HepG2 (cell line): Measurements from ENCODE around the gene ACP2. TPM values are rescaled to one million over a fixed set of nuclear protein-coding genes. Genes with fewer than 3 reads are reported as not detected.

Experiments used
- ATRX ChIP-seq: sonication (generic); formaldehyde crosslinking; IDR thresholded peaks from 2 replicates; pipeline ENCODE4 v1.4.0; 2020; ENCODE audit warnings: missing genetic modification reagents, borderline replicate concordance
- FLYWCH1 ChIP-seq: sonication (generic); formaldehyde crosslinking; IDR thresholded peaks from 2 replicates; pipeline ENCODE4 v1.8.1; 2023; ENCODE audit warnings: mild to moderate bottlenecking, missing genetic modification reagents
- FOXK1 ChIP-seq: sonication (generic); formaldehyde crosslinking; IDR thresholded peaks from 2 replicates; pipeline ENCODE4 v1.4.0; 2020; ENCODE audit warnings: low read depth, missing genetic modification reagents, borderline replicate concordance
- GLI4 ChIP-seq: sonication (generic); formaldehyde crosslinking; IDR thresholded peaks from 2 replicates; pipeline ENCODE4 v1.5.1; 2020; ENCODE audit warnings: missing genetic modification reagents, mild to moderate bottlenecking, moderate library complexity, borderline replicate concordance
- HDAC1 ChIP-seq: sonication (generic); formaldehyde crosslinking; IDR thresholded peaks from 2 replicates; pipeline ENCODE4 v1.5.1; 2020; ENCODE audit warnings: mild to moderate bottlenecking, missing genetic modification reagents
- ISL2 ChIP-seq: sonication (generic); formaldehyde crosslinking; IDR thresholded peaks from 2 replicates; pipeline ENCODE4 v1.5.0; 2020; ENCODE audit warnings: missing genetic modification reagents
- JARID2 ChIP-seq: sonication (generic); formaldehyde crosslinking; IDR thresholded peaks from 2 replicates; pipeline ENCODE4 v1.8.1; 2023; ENCODE audit warnings: missing genetic modification reagents, inconsistent platforms; ENCODE audit not compliant: insufficient replicate concordance
- KDM2A ChIP-seq: sonication (generic); formaldehyde crosslinking; IDR thresholded peaks from 2 replicates; pipeline ENCODE4 v1.4.0; 2020; ENCODE audit warnings: low read depth, missing genetic modification reagents, borderline replicate concordance
- MAFF ChIP-seq: IDR thresholded peaks from 2 replicates; pipeline ENCODE4 v1.6.1; 2011; ENCODE audit warnings: low read depth, low read length, improper control_type of control experiment
- MIER3 ChIP-seq: IDR thresholded peaks from 2 replicates; pipeline ENCODE4 v1.6.1; 2016; ENCODE audit warnings: missing compliant biosample characterization, borderline replicate concordance
- PHB2 ChIP-seq: fragments of 450-650 bp; IDR thresholded peaks from 2 replicates; pipeline ENCODE4 v1.6.1; 2018; ENCODE audit not compliant: partially characterized antibody
- PPARG ChIP-seq: conservative IDR thresholded peaks from 2 replicates; pipeline ENCODE4 v1.6.1; 2016; ENCODE audit warnings: missing biosample characterization, missing genetic modification reagents
- RFX1 ChIP-seq: fragments of 450-650 bp; IDR thresholded peaks from 2 replicates; pipeline ENCODE4 v1.6.1; 2017
- TARDBP ChIP-seq: sonication (generic); formaldehyde crosslinking; IDR thresholded peaks from 2 replicates; pipeline ENCODE4 v1.8.0; 2022; ENCODE audit warnings: mild to moderate bottlenecking, missing genetic modification reagents
- ZFP36L2 ChIP-seq: sonication (generic); formaldehyde crosslinking; IDR thresholded peaks from 2 replicates; pipeline ENCODE4 v1.4.0; 2020; ENCODE audit warnings: missing genetic modification reagents
- ZFP37 ChIP-seq: sonication (generic); formaldehyde crosslinking; IDR thresholded peaks from 2 replicates; pipeline ENCODE4 v1.4.0; 2020; ENCODE audit warnings: missing genetic modification reagents, borderline replicate concordance
- ZNF10 ChIP-seq: sonication (generic); formaldehyde crosslinking; IDR thresholded peaks from 2 replicates; pipeline ENCODE4 v1.4.0; 2020; ENCODE audit warnings: mild to moderate bottlenecking, low read depth, missing genetic modification reagents, borderline replicate concordance
- ZNF224 ChIP-seq: sonication (generic); formaldehyde crosslinking; IDR thresholded peaks from 2 replicates; pipeline ENCODE4 v1.5.0; 2020; ENCODE audit warnings: mild to moderate bottlenecking, missing genetic modification reagents
- ZNF441 ChIP-seq: sonication (generic); formaldehyde crosslinking; IDR thresholded peaks from 2 replicates; pipeline ENCODE4 v1.7.0; 2021; ENCODE audit warnings: missing genetic modification reagents, borderline replicate concordance
- ZNF446 ChIP-seq: sonication (generic); formaldehyde crosslinking; IDR thresholded peaks from 2 replicates; pipeline ENCODE4 v1.5.0; 2020; ENCODE audit warnings: mild to moderate bottlenecking, missing genetic modification reagents
- ZNF629 ChIP-seq: sonication (generic); formaldehyde crosslinking; conservative IDR thresholded peaks from 2 replicates; pipeline ENCODE4 v1.5.0; 2020; ENCODE audit warnings: missing genetic modification reagents
- ZNF773 ChIP-seq: sonication (generic); formaldehyde crosslinking; IDR thresholded peaks from 2 replicates; pipeline ENCODE4 v1.4.0; 2020; ENCODE audit warnings: missing genetic modification reagents, borderline replicate concordance
- ZNF775 ChIP-seq: sonication (generic); formaldehyde crosslinking; IDR thresholded peaks from 2 replicates; pipeline ENCODE4 v1.4.0; 2020; ENCODE audit warnings: missing genetic modification reagents, mild to moderate bottlenecking, moderate library complexity, borderline replicate concordance
- polyA plus RNA-seq, 8 experiments: library from polyadenylated mRNA; depleted of rRNA in 3 of 8; stranded (reverse) in 7 of 8; unstranded in 1 of 8; fragments of >200 nt; fragmentation: Illumina TruSeq in 4 of 8; extraction: Trizol in 4 of 8; gene quantifications; 2 replicates each; pipeline versions ENCODE4 v1.2.1 to v1.2.3, GENCODE V29; 2011 to 2016; ENCODE audit warnings: low read depth in 4 of 8, missing spikeins in 1 of 8, mixed read lengths in 1 of 8; ENCODE audit not compliant: insufficient read depth in 1 of 8
- total RNA-seq, 5 experiments: library from RNA; depleted of rRNA; stranded (reverse); fragments of >200 nt; fragmentation: Illumina TruSeq; extraction: Trizol; gene quantifications; 2 replicates each; pipeline ENCODE4 v1.2.3, GENCODE V29; 2016; ENCODE audit warnings: low read depth in 1 of 5
- TF ChIP-seq, protein P1 (sequence below): sonication (generic); formaldehyde crosslinking; IDR thresholded peaks from 2 replicates; pipeline ENCODE4 v1.4.0; 2020; ENCODE audit warnings: mild to moderate bottlenecking, missing genetic modification reagents
- TF ChIP-seq, protein P2 (sequence below): sonication (generic); formaldehyde crosslinking; IDR thresholded peaks from 2 replicates; pipeline ENCODE4 v1.4.0; 2020; ENCODE audit warnings: missing genetic modification reagents, borderline replicate concordance
- TF ChIP-seq, protein P3 (sequence below): IDR thresholded peaks from 2 replicates; pipeline ENCODE4 v1.6.1; 2016

The ACP2 gene
- total and polyA plus RNA-seq, 2 of the 13 experiments (the other 11 are each of a cell fraction or from before 2014, with no cell fraction given): 17.7 to 20.2 TPM

DNA sequence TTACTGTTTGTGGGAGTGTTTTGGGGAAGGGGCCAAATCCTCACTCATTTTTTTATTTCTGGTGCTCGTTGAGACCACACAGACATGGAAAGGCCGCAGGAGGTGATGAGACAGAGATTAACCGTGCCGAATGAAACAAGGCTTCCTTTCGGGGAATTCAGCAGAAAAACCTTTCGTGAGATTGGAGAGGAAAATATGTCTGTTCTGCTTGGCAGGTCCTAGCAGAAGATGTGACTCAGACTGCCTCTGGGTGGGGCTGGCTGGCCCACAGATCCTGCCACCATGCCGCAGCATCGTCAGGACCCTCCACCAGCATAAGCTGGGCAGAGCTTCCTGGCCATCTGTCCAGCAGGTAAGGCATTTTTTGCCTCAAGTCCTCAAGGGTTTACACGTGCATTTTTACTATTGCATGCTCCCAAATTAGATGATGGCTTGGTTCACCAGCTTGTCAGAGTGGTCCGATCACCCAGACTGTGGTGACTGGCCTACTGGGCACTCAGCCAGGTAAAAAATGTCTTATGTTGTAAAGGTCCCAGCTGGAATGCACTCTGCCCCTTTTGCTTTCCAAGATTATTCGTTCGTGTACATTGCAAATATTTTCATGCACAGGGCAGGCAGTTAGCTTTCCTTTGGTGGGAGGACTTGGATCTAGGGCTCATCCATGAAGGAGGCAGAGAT lies 32.4 kb downstream of the ACP2 start (continued):
- no peak for TF ChIP-seq ZFP37 (CRISPR knock-in tag)
- no peak for TF ChIP-seq MAFF
- TF ChIP-seq ZNF441 (CRISPR knock-in tag): no peak
- no peak for TF ChIP-seq ZNF629 (CRISPR knock-in tag)
- TF ChIP-seq, protein P1, sequence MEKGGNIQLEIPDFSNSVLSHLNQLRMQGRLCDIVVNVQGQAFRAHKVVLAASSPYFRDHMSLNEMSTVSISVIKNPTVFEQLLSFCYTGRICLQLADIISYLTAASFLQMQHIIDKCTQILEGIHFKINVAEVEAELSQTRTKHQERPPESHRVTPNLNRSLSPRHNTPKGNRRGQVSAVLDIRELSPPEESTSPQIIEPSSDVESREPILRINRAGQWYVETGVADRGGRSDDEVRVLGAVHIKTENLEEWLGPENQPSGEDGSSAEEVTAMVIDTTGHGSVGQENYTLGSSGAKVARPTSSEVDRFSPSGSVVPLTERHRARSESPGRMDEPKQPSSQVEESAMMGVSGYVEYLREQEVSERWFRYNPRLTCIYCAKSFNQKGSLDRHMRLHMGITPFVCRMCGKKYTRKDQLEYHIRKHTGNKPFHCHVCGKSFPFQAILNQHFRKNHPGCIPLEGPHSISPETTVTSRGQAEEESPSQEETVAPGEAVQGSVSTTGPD: no peak
- no peak for TF ChIP-seq ZNF224 (CRISPR knock-in tag)
- no peak for TF ChIP-seq FLYWCH1
- TF ChIP-seq, protein P2, sequence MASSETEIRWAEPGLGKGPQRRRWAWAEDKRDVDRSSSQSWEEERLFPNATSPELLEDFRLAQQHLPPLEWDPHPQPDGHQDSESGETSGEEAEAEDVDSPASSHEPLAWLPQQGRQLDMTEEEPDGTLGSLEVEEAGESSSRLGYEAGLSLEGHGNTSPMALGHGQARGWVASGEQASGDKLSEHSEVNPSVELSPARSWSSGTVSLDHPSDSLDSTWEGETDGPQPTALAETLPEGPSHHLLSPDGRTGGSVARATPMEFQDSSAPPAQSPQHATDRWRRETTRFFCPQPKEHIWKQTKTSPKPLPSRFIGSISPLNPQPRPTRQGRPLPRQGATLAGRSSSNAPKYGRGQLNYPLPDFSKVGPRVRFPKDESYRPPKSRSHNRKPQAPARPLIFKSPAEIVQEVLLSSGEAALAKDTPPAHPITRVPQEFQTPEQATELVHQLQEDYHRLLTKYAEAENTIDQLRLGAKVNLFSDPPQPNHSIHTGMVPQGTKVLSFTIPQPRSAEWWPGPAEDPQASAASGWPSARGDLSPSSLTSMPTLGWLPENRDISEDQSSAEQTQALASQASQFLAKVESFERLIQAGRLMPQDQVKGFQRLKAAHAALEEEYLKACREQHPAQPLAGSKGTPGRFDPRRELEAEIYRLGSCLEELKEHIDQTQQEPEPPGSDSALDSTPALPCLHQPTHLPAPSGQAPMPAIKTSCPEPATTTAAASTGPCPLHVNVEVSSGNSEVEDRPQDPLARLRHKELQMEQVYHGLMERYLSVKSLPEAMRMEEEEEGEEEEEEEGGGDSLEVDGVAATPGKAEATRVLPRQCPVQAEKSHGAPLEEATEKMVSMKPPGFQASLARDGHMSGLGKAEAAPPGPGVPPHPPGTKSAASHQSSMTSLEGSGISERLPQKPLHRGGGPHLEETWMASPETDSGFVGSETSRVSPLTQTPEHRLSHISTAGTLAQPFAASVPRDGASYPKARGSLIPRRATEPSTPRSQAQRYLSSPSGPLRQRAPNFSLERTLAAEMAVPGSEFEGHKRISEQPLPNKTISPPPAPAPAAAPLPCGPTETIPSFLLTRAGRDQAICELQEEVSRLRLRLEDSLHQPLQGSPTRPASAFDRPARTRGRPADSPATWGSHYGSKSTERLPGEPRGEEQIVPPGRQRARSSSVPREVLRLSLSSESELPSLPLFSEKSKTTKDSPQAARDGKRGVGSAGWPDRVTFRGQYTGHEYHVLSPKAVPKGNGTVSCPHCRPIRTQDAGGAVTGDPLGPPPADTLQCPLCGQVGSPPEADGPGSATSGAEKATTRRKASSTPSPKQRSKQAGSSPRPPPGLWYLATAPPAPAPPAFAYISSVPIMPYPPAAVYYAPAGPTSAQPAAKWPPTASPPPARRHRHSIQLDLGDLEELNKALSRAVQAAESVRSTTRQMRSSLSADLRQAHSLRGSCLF (CRISPR knock-in tag): no peak
- no peak for TF ChIP-seq ATRX
- TF ChIP-seq ZNF773: no peak
- peak; percentile 81; the same call in 1 of the 2 replicates for TF ChIP-seq FOXK1 (CRISPR knock-in tag)
- no peak; the same call in 1 of the 2 replicates for TF ChIP-seq ISL2
- no peak for TF ChIP-seq ZNF775 (CRISPR knock-in tag)
- TF ChIP-seq ZNF10 (CRISPR knock-in tag): no peak
- TF ChIP-seq TARDBP (CRISPR knock-in tag): no peak; the same call in 1 of the 2 replicates
- no peak for TF ChIP-seq ZNF446 (CRISPR knock-in tag)
- TF ChIP-seq, protein P3, sequence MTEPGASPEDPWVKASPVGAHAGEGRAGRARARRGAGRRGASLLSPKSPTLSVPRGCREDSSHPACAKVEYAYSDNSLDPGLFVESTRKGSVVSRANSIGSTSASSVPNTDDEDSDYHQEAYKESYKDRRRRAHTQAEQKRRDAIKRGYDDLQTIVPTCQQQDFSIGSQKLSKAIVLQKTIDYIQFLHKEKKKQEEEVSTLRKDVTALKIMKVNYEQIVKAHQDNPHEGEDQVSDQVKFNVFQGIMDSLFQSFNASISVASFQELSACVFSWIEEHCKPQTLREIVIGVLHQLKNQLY (CRISPR knock-in tag): no peak
- TF ChIP-seq MIER3: 0 out of 2 replicates have a peak, but pooled peaks have one; percentile 27
- TF ChIP-seq HDAC1: peak; percentile 82
- TF ChIP-seq PHB2: no peak
- TF ChIP-seq JARID2: no peak
- peak; percentile 86 for TF ChIP-seq PPARG (CRISPR knock-in tag)
- TF ChIP-seq GLI4: no peak
- no peak for TF ChIP-seq KDM2A (CRISPR knock-in tag)
- no peak for TF ChIP-seq RFX1
- no peak for TF ChIP-seq ZFP36L2
